GM23338 (cell line): Measurements from ENCODE around the gene CAMSAP2. TPM values are rescaled to one million over a fixed set of nuclear protein-coding genes. Genes with fewer than 3 reads are reported as not detected.

Source experiments
- ATAC-seq: fragments of 200-7000 bp; cut with Tn5 transposase; 3 replicates; pipeline ENCODE4 v1.9.1; 2020
- DNase-seq: peaks from one replicate; pipeline ENCODE4 v3.0.0-alpha.2; 2015; ENCODE audit warnings: low spot score
- H2AFZ ChIP-seq: fragments of 200-600 bp; sonication (generic); 2 replicates; pipeline ENCODE4 v1.8.0; 2016; ENCODE audit warnings: antibody characterized with exemption, mild to moderate bottlenecking, moderate library complexity
- H3F3A ChIP-seq: fragments of 200-600 bp; sonication (generic); replicated peaks from 2 replicates; pipeline ENCODE4 v1.8.0; 2017; ENCODE audit warnings: antibody characterized with exemption, mixed run types, low read depth
- H3K27ac ChIP-seq: fragments of 200-600 bp; sonication (generic); 2 replicates; pipeline ENCODE4 v1.6.1; 2016; ENCODE audit warnings: low read depth
- H3K27me3 ChIP-seq: fragments of 200-600 bp; sonication (generic); 2 replicates; pipeline ENCODE4 v1.8.0; 2016; ENCODE audit warnings: mild to moderate bottlenecking, mixed run types, moderate library complexity; ENCODE audit not compliant: insufficient read depth
- H3K36me3 ChIP-seq: fragments of 200-600 bp; sonication (generic); 2 replicates; pipeline ENCODE4 v1.8.0; 2016; ENCODE audit warnings: mild to moderate bottlenecking; ENCODE audit not compliant: insufficient read depth
- H3K4me1 ChIP-seq: fragments of 200-600 bp; sonication (generic); 2 replicates; pipeline ENCODE4 v1.8.0; 2016; ENCODE audit warnings: mild to moderate bottlenecking, moderate library complexity; ENCODE audit not compliant: insufficient read depth
- H3K4me2 ChIP-seq: fragments of 200-600 bp; sonication (generic); 2 replicates; pipeline ENCODE4 v1.7.1; 2017; ENCODE audit warnings: mixed run types
- H3K4me3 ChIP-seq: fragments of 200-600 bp; sonication (generic); 2 replicates; pipeline ENCODE4 v1.6.1; 2016; ENCODE audit warnings: mixed run types
- H3K79me2 ChIP-seq: fragments of 200-600 bp; sonication (generic); replicated peaks from 2 replicates; pipeline ENCODE4 v1.8.0; 2017; ENCODE audit warnings: mild to moderate bottlenecking; ENCODE audit not compliant: insufficient read depth
- H3K9me2 ChIP-seq: fragments of 200-600 bp; sonication (generic); 2 replicates; pipeline ENCODE4 v1.8.0; 2017; ENCODE audit not compliant: insufficient read depth
- H4K20me1 ChIP-seq: fragments of 200-600 bp; sonication (generic); replicated peaks from 2 replicates; pipeline ENCODE4 v1.8.0; 2017; ENCODE audit warnings: mild to moderate bottlenecking; ENCODE audit not compliant: insufficient read depth
- H3K27ac Mint-ChIP-seq: 2 replicates; pipeline ENCODE4 v1.8.0; 2020; ENCODE audit warnings: inconsistent platforms, mild to moderate bottlenecking, moderate library complexity, mixed read lengths
- H3K27me3 Mint-ChIP-seq: 3 replicates; pipeline ENCODE4 v1.8.0; 2022; ENCODE audit warnings: low read depth, mild to moderate bottlenecking, moderate library complexity, mixed read lengths, inconsistent platforms; ENCODE audit not compliant: insufficient read depth, poor library complexity
- H3K36me3 Mint-ChIP-seq: 3 replicates; pipeline ENCODE4 v1.8.0; 2021; ENCODE audit warnings: low read depth, mild to moderate bottlenecking, inconsistent platforms, moderate library complexity, mixed read lengths
- H3K4me1 Mint-ChIP-seq: 3 replicates; pipeline ENCODE4 v1.8.0; 2020; ENCODE audit warnings: mild to moderate bottlenecking, inconsistent platforms, mixed read lengths
- H3K4me3 Mint-ChIP-seq: 3 replicates; pipeline ENCODE4 v1.8.0; 2021; ENCODE audit warnings: moderate library complexity, mild to moderate bottlenecking, inconsistent platforms, mixed read lengths
- H3K9me3 Mint-ChIP-seq: 3 replicates; pipeline ENCODE4 v1.8.0; 2020; ENCODE audit warnings: moderate library complexity, mild to moderate bottlenecking, inconsistent platforms, mixed read lengths
- CREB1 ChIP-seq: fragments of 250-450 bp; sonication (Bioruptor Pico); IDR thresholded peaks from 2 replicates; pipeline ENCODE4 v1.5.0; 2020; ENCODE audit warnings: low read depth, mild to moderate bottlenecking, moderate library complexity
- EZH2 ChIP-seq: fragments of 200-600 bp; sonication (generic); IDR thresholded peaks from one replicate; pipeline ENCODE4 v1.8.0; 2017; ENCODE audit warnings: antibody characterized with exemption, mild to moderate bottlenecking, low read depth; ENCODE audit not compliant: unreplicated experiment
- EZH2phosphoT487 ChIP-seq: fragments of 200-600 bp; sonication (generic); IDR thresholded peaks from one replicate; pipeline ENCODE4 v1.8.1; 2018; ENCODE audit warnings: antibody characterized with exemption; ENCODE audit not compliant: unreplicated experiment
- JUNB ChIP-seq: IDR thresholded peaks from one replicate; pipeline ENCODE4 v1.6.1; 2016; ENCODE audit warnings: antibody characterized with exemption; ENCODE audit not compliant: unreplicated experiment
- NANOG ChIP-seq: IDR thresholded peaks from 2 replicates; pipeline ENCODE4 v1.6.1; 2016; ENCODE audit warnings: antibody characterized with exemption, borderline replicate concordance
- POLR2AphosphoS5 ChIP-seq: IDR thresholded peaks from 2 replicates; pipeline ENCODE4 v1.6.1; 2016; ENCODE audit warnings: antibody characterized with exemption, low read depth
- STAT1 ChIP-seq: IDR thresholded peaks from one replicate; pipeline ENCODE4 v1.6.1; 2016; ENCODE audit warnings: antibody characterized with exemption; ENCODE audit not compliant: unreplicated experiment
- ZNF114 ChIP-seq: fragments of 250-450 bp; sonication (Bioruptor Pico); IDR thresholded peaks from 2 replicates; pipeline ENCODE4 v1.5.0; 2020; ENCODE audit warnings: mild to moderate bottlenecking, moderate library complexity
- ZNF331 ChIP-seq: fragments of 250-450 bp; sonication (Bioruptor Pico); IDR thresholded peaks from 2 replicates; pipeline ENCODE4 v1.5.0; 2020; ENCODE audit warnings: low read depth, mild to moderate bottlenecking, moderate library complexity
- polyA plus RNA-seq: library from polyadenylated mRNA; unstranded; fragments of >200 nt; fragmentation: Nextera tagmentation; extraction: Ambion mirVana; gene quantifications from 2 replicates; pipeline ENCODE4 v1.2.1, GENCODE V29; 2016
- total RNA-seq: library from RNA; depleted of rRNA; stranded (reverse); fragments of >200 nt; shearing (Covaris generic); gene quantifications from 2 replicates; pipeline ENCODE4 v1.2.3, GENCODE V29; 2014
- TF ChIP-seq, protein P1 (sequence below): IDR thresholded peaks from one replicate; pipeline ENCODE4 v1.6.1; 2018; ENCODE audit warnings: antibody characterized with exemption; ENCODE audit not compliant: unreplicated experiment
- TF ChIP-seq, protein P2 (sequence below), 2 experiments: fragments of 200-600 bp in 1 of 2; sonication (generic) in 1 of 2; conservative IDR thresholded peaks; 2 replicates each; pipeline versions ENCODE4 v1.5.1 to v1.6.1; 2016 to 2017; ENCODE audit warnings: antibody characterized with exemption in 2 of 2, low read depth in 2 of 2, mild to moderate bottlenecking in 2 of 2, moderate library complexity in 1 of 2
- TF ChIP-seq, protein P3 (sequence below): fragments of 250-450 bp; sonication (Bioruptor Pico); IDR thresholded peaks from 2 replicates; pipeline ENCODE4 v1.5.0; 2020; ENCODE audit warnings: mild to moderate bottlenecking, moderate library complexity
- TF ChIP-seq, protein P4 (sequence below): IDR thresholded peaks from 2 replicates; pipeline ENCODE4 v1.6.1; 2016; ENCODE audit warnings: antibody characterized with exemption

The CAMSAP2 gene
- total and polyA plus RNA-seq, 2 experiments from 2014 or later, result 9.1 to 21.3 TPM

DNA sequence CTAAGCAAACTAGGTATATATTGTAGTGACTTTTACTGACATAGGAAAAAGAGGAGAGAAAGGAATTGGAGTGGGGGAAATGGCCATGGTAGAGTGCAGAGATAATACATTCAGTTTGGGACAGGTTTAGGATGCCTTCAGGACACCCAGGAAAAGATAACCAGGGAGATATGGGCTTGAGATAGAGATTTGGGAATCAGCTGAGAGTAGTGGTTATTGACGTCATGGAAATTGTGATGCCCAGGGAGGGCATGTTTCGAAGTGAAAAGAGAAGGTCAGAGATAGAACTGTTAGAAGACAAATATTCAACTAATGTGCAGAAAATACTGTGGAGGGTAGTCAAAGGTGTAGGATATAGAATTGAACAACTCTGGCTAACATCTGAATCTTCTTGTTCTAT lies 40.6 kb downstream of the CAMSAP2 start:
- ATAC-seq (no peak), DNase-seq (no peak)
- no peak overlapping the region for H3K4me3 Mint-ChIP-seq
- H3K36me3 Mint-ChIP-seq, result peaks cover 32% of the 10 kb centered on the region
- Histone ChIP-seq H3K4me2 (no peak overlapping the region), H3F3A (no peaks in the 10 kb centered on the region), H3K9me2 (no peaks in the 10 kb centered on the region), H2AFZ (no peak overlapping the region), H3K36me3 (peaks cover 16% of the 10 kb centered on the region), H3K27me3 (no peaks in the 10 kb centered on the region), H3K4me3 (no peak overlapping the region), H3K4me1 (0 out of 2 replicates have a peak, but pooled peaks cover 4% of the 10 kb centered on the region), H3K27ac (peak overlapping the region; percentile 2; the same call in 1 of the 2 replicates), H4K20me1 (no peaks in the 10 kb centered on the region), H3K79me2 (peaks cover 19% of the 10 kb centered on the region)
- H3K27me3 Mint-ChIP-seq, result no peaks in the 10 kb centered on the region
- H3K27ac Mint-ChIP-seq, result no peak overlapping the region
- H3K9me3 Mint-ChIP-seq, result peaks cover 19% of the 10 kb centered on the region
- TF ChIP-seq EZH2 (no peak), ZNF114 (CRISPR knock-in tag) (no peak), CREB1 (no peak), EZH2phosphoT487 (no peak), ZNF331 (CRISPR knock-in tag) (no peak), JUNB (no peak), STAT1 (no peak), POLR2AphosphoS5 (no peak), NANOG (no peak)
- TF ChIP-seq, protein P1, sequence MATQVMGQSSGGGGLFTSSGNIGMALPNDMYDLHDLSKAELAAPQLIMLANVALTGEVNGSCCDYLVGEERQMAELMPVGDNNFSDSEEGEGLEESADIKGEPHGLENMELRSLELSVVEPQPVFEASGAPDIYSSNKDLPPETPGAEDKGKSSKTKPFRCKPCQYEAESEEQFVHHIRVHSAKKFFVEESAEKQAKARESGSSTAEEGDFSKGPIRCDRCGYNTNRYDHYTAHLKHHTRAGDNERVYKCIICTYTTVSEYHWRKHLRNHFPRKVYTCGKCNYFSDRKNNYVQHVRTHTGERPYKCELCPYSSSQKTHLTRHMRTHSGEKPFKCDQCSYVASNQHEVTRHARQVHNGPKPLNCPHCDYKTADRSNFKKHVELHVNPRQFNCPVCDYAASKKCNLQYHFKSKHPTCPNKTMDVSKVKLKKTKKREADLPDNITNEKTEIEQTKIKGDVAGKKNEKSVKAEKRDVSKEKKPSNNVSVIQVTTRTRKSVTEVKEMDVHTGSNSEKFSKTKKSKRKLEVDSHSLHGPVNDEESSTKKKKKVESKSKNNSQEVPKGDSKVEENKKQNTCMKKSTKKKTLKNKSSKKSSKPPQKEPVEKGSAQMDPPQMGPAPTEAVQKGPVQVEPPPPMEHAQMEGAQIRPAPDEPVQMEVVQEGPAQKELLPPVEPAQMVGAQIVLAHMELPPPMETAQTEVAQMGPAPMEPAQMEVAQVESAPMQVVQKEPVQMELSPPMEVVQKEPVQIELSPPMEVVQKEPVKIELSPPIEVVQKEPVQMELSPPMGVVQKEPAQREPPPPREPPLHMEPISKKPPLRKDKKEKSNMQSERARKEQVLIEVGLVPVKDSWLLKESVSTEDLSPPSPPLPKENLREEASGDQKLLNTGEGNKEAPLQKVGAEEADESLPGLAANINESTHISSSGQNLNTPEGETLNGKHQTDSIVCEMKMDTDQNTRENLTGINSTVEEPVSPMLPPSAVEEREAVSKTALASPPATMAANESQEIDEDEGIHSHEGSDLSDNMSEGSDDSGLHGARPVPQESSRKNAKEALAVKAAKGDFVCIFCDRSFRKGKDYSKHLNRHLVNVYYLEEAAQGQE, result no peak
- TF ChIP-seq, protein P2, sequence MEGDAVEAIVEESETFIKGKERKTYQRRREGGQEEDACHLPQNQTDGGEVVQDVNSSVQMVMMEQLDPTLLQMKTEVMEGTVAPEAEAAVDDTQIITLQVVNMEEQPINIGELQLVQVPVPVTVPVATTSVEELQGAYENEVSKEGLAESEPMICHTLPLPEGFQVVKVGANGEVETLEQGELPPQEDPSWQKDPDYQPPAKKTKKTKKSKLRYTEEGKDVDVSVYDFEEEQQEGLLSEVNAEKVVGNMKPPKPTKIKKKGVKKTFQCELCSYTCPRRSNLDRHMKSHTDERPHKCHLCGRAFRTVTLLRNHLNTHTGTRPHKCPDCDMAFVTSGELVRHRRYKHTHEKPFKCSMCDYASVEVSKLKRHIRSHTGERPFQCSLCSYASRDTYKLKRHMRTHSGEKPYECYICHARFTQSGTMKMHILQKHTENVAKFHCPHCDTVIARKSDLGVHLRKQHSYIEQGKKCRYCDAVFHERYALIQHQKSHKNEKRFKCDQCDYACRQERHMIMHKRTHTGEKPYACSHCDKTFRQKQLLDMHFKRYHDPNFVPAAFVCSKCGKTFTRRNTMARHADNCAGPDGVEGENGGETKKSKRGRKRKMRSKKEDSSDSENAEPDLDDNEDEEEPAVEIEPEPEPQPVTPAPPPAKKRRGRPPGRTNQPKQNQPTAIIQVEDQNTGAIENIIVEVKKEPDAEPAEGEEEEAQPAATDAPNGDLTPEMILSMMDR (conservative IDR thresholded peaks at IDR 0.05; ENCODE audit: low read depth in 2 of 2), result no peak
- TF ChIP-seq, protein P3, sequence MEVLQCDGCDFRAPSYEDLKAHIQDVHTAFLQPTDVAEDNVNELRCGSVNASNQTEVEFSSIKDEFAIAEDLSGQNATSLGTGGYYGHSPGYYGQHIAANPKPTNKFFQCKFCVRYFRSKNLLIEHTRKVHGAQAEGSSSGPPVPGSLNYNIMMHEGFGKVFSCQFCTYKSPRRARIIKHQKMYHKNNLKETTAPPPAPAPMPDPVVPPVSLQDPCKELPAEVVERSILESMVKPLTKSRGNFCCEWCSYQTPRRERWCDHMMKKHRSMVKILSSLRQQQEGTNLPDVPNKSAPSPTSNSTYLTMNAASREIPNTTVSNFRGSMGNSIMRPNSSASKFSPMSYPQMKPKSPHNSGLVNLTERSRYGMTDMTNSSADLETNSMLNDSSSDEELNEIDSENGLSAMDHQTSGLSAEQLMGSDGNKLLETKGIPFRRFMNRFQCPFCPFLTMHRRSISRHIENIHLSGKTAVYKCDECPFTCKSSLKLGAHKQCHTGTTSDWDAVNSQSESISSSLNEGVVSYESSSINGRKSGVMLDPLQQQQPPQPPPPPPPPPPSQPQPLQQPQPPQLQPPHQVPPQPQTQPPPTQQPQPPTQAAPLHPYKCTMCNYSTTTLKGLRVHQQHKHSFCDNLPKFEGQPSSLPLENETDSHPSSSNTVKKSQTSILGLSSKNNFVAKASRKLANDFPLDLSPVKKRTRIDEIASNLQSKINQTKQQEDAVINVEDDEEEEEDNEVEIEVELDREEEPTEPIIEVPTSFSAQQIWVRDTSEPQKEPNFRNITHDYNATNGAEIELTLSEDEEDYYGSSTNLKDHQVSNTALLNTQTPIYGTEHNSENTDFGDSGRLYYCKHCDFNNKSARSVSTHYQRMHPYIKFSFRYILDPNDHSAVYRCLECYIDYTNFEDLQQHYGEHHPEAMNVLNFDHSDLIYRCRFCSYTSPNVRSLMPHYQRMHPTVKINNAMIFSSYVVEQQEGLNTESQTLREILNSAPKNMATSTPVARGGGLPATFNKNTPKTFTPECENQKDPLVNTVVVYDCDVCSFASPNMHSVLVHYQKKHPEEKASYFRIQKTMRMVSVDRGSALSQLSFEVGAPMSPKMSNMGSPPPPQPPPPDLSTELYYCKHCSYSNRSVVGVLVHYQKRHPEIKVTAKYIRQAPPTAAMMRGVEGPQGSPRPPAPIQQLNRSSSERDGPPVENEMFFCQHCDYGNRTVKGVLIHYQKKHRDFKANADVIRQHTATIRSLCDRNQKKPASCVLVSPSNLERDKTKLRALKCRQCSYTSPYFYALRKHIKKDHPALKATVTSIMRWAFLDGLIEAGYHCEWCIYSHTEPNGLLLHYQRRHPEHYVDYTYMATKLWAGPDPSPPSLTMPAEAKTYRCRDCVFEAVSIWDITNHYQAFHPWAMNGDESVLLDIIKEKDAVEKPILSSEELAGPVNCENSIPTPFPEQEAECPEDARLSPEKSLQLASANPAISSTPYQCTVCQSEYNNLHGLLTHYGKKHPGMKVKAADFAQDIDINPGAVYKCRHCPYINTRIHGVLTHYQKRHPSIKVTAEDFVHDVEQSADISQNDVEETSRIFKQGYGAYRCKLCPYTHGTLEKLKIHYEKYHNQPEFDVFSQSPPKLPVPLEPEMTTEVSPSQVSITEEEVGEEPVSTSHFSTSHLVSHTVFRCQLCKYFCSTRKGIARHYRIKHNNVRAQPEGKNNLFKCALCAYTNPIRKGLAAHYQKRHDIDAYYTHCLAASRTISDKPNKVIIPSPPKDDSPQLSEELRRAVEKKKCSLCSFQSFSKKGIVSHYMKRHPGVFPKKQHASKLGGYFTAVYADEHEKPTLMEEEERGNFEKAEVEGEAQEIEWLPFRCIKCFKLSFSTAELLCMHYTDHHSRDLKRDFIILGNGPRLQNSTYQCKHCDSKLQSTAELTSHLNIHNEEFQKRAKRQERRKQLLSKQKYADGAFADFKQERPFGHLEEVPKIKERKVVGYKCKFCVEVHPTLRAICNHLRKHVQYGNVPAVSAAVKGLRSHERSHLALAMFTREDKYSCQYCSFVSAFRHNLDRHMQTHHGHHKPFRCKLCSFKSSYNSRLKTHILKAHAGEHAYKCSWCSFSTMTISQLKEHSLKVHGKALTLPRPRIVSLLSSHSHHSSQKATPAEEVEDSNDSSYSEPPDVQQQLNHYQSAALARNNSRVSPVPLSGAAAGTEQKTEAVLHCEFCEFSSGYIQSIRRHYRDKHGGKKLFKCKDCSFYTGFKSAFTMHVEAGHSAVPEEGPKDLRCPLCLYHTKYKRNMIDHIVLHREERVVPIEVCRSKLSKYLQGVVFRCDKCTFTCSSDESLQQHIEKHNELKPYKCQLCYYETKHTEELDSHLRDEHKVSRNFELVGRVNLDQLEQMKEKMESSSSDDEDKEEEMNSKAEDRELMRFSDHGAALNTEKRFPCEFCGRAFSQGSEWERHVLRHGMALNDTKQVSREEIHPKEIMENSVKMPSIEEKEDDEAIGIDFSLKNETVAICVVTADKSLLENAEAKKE (CRISPR knock-in tag), result no peak
- TF ChIP-seq, protein P4, sequence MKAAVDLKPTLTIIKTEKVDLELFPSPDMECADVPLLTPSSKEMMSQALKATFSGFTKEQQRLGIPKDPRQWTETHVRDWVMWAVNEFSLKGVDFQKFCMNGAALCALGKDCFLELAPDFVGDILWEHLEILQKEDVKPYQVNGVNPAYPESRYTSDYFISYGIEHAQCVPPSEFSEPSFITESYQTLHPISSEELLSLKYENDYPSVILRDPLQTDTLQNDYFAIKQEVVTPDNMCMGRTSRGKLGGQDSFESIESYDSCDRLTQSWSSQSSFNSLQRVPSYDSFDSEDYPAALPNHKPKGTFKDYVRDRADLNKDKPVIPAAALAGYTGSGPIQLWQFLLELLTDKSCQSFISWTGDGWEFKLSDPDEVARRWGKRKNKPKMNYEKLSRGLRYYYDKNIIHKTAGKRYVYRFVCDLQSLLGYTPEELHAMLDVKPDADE, result no peak
- peaks cover 12% of the 10 kb centered on the region for H3K4me1 Mint-ChIP-seq
